Testis (tissue), 2 donors: Measurements from ENCODE around the gene RBP7.

Experiments
- POLR2A ChIP-seq: fragments of 450-650 bp; IDR thresholded peaks from one replicate; pipeline ENCODE4 v1.6.1; 2017; ENCODE audit warnings: antibody characterized with exemption, mild to moderate bottlenecking, moderate library complexity
- TF ChIP-seq, protein P1 (sequence below), 3 experiments: fragments of 450-650 bp in 2 of 3; fragments of 200-600 bp in 1 of 3; sonication (generic) in 1 of 3; IDR thresholded peaks; one replicate each; pipeline ENCODE4 v1.5.1; 2016 to 2019; ENCODE audit warnings: antibody characterized with exemption in 3 of 3, mild to moderate bottlenecking in 2 of 3, moderate library complexity in 1 of 3

- TF ChIP-seq, protein P1, sequence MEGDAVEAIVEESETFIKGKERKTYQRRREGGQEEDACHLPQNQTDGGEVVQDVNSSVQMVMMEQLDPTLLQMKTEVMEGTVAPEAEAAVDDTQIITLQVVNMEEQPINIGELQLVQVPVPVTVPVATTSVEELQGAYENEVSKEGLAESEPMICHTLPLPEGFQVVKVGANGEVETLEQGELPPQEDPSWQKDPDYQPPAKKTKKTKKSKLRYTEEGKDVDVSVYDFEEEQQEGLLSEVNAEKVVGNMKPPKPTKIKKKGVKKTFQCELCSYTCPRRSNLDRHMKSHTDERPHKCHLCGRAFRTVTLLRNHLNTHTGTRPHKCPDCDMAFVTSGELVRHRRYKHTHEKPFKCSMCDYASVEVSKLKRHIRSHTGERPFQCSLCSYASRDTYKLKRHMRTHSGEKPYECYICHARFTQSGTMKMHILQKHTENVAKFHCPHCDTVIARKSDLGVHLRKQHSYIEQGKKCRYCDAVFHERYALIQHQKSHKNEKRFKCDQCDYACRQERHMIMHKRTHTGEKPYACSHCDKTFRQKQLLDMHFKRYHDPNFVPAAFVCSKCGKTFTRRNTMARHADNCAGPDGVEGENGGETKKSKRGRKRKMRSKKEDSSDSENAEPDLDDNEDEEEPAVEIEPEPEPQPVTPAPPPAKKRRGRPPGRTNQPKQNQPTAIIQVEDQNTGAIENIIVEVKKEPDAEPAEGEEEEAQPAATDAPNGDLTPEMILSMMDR (IDR thresholded peaks at IDR 0.05), result no peak
- no peak for TF ChIP-seq POLR2A
Observed at GRCh38 chr1:9960011-9960410, 37.0 kb upstream of the RBP7 start.
